ENCODE data around the gene SPSB2. TPM values are rescaled to one million over a fixed set of nuclear protein-coding genes. Genes with fewer than 3 reads are reported as not detected.
"Not testable (repeated sequence)": the region's sequence is repeated elsewhere in the genome, so short reads cannot be mapped to it uniquely, and the experiment has no call there.

Gene SPSB2
- total RNA-seq, 1 experiment from 2014 or later, result 11.6 TPM

- H3K4me1 ChIP-seq (ENCODE audit: control insufficient read depth, insufficient read depth, low read length), result peaks cover 4% of the 10 kb centered on the region; the same call in 1 of the 2 replicates
- ChIA-PET CTCF (no interaction called here), POLR2A (interaction anchor here (0.7 kb wide), 1 partner anchor 61 kb away, joined by 4 read pairs; no protein-coding TSS in a partner anchor)
- H3K4me3 ChIP-seq (ENCODE audit: low read depth in 2 of 2, low read length in 2 of 2), result no peak overlapping the region
- intact Hi-C loops (cut with micrococcal nuclease; ENCODE audit: unreplicated experiment), result no loop called here
- no TSS peak for BruUV-seq (replicated peaks)
- H3K36me3 ChIP-seq (ENCODE audit: control insufficient read depth, insufficient read depth, low read length), result no peaks in the 10 kb centered on the region
- in situ Hi-C loops (cut with HindIII; ENCODE audit: low pct_unique_long_range_greater_than_20kb, low sequenced_read_pairs), result no loop called here
- TF ChIP-seq SIN3A (IDR thresholded peaks at IDR 0.05; ENCODE audit: borderline replicate concordance, insufficient read depth, low read depth, low read length) (no peak), CTCF (IDR thresholded peaks at IDR 0.05) (no peak), REST (IDR thresholded peaks at IDR 0.05; ENCODE audit: insufficient read depth in 1 of 2, low read depth in 2 of 2, low read length in 1 of 2) (no peak), POLR2AphosphoS5 (IDR thresholded peaks at IDR 0.05; ENCODE audit: low read depth, low read length) (no peak), TCF7L2 (IDR thresholded peaks at IDR 0.05; ENCODE audit: low read depth, low read length) (no peak)
- no peaks in the 10 kb centered on the region for H3K27me3 ChIP-seq (ENCODE audit: control insufficient read depth, insufficient read depth, low read length)
- ATAC-seq (no peak), DNase-seq (ENCODE audit: low read depth, low spot score) (no peak)
- no peak overlapping the region for H3K27ac ChIP-seq (ENCODE audit: low read length)
- no peaks in the 10 kb centered on the region for H3K9me3 ChIP-seq (ENCODE audit: control insufficient read depth, insufficient read depth, low read depth, low read length)
Measured at GRCh38 chr12:6909421-6910145, 36.5 kb upstream of the SPSB2 start.

GRCh38 chr12:6908141-6908540 is 35.0 kb upstream of the SPSB2 start:
- H3K36me3 ChIP-seq (ENCODE audit: control insufficient read depth, insufficient read depth, low read length); H3K4me1 ChIP-seq (ENCODE audit: control insufficient read depth, insufficient read depth, low read length); H3K27me3 ChIP-seq (ENCODE audit: control insufficient read depth, insufficient read depth, low read length); H3K9me3 ChIP-seq (ENCODE audit: control insufficient read depth, insufficient read depth, low read depth, low read length); intact Hi-C loops (cut with micrococcal nuclease; ENCODE audit: unreplicated experiment); BruUV-seq (replicated peaks); H3K27ac ChIP-seq (ENCODE audit: low read length); CTCF ChIA-PET; DNase-seq (ENCODE audit: low read depth, low spot score); H3K4me3 ChIP-seq (ENCODE audit: low read depth in 2 of 2, low read length in 2 of 2); ATAC-seq; in situ Hi-C loops (cut with HindIII; ENCODE audit: low pct_unique_long_range_greater_than_20kb, low sequenced_read_pairs): not testable (repeated sequence)
- POLR2A ChIA-PET, result interaction anchor here (0.6 kb wide), 1 partner anchor 61 kb away, joined by 7 read pairs; no protein-coding TSS in a partner anchor

- intact Hi-C loops (cut with micrococcal nuclease; ENCODE audit: unreplicated experiment) (no loop called here), in situ Hi-C loops (cut with HindIII; ENCODE audit: low pct_unique_long_range_greater_than_20kb, low sequenced_read_pairs) (no loop called here)
- no TSS peak for BruUV-seq (replicated peaks)
- no peak for TF ChIP-seq CTCF (IDR thresholded peaks at IDR 0.05)
- TF ChIP-seq REST (IDR thresholded peaks at IDR 0.05; ENCODE audit: insufficient read depth in 1 of 2, low read depth in 2 of 2, low read length in 1 of 2), result no peak
- no peak for TF ChIP-seq POLR2AphosphoS5 (IDR thresholded peaks at IDR 0.05; ENCODE audit: low read depth, low read length)
- no peak for TF ChIP-seq TCF7L2 (IDR thresholded peaks at IDR 0.05; ENCODE audit: low read depth, low read length)
- no peak for TF ChIP-seq SIN3A (IDR thresholded peaks at IDR 0.05; ENCODE audit: borderline replicate concordance, insufficient read depth, low read depth, low read length)
- H3K27ac ChIP-seq (ENCODE audit: low read length), result peak overlapping the region; percentile 91; the same call in 1 of the 2 replicates
- DNase-seq (ENCODE audit: low read depth, low spot score), result no peak
- no peaks in the 10 kb centered on the region for H3K4me1 ChIP-seq (ENCODE audit: control insufficient read depth, insufficient read depth, low read length)
- ChIA-PET POLR2A (interaction anchor here (0.5 to 0.7 kb wide), 3 partner anchors 9 to 372 kb away, joined by 3 to 11 read pairs (median 9); partner anchors contain the start of genes GAPDH and TPI1), CTCF (no interaction called here)
- no peak for ATAC-seq
- peak overlapping the region; percentile 79 to 89 for H3K4me3 ChIP-seq (ENCODE audit: low read depth in 2 of 2, low read length in 2 of 2)
- no peaks in the 10 kb centered on the region for H3K9me3 ChIP-seq (ENCODE audit: control insufficient read depth, insufficient read depth, low read depth, low read length)
- no peaks in the 10 kb centered on the region for H3K27me3 ChIP-seq (ENCODE audit: control insufficient read depth, insufficient read depth, low read length)
- no peaks in the 10 kb centered on the region for H3K36me3 ChIP-seq (ENCODE audit: control insufficient read depth, insufficient read depth, low read length)
Measured at GRCh38 chr12:6905414-6906040, 32.4 kb upstream of the SPSB2 start.

Measured in Panc1 (cell line).